Pons (tissue), 1 donor: ENCODE measurements around the gene OGFR.

Experiments
- DNase-seq: peaks from one replicate; pipeline ENCODE4 v3.0.0-alpha.2; 2016; ENCODE audit warnings: low spot score

OGFR gene

GRCh38 chr20:62825986-62826645 is 21.5 kb downstream of the OGFR start:
- no peak for DNase-seq

DNA sequence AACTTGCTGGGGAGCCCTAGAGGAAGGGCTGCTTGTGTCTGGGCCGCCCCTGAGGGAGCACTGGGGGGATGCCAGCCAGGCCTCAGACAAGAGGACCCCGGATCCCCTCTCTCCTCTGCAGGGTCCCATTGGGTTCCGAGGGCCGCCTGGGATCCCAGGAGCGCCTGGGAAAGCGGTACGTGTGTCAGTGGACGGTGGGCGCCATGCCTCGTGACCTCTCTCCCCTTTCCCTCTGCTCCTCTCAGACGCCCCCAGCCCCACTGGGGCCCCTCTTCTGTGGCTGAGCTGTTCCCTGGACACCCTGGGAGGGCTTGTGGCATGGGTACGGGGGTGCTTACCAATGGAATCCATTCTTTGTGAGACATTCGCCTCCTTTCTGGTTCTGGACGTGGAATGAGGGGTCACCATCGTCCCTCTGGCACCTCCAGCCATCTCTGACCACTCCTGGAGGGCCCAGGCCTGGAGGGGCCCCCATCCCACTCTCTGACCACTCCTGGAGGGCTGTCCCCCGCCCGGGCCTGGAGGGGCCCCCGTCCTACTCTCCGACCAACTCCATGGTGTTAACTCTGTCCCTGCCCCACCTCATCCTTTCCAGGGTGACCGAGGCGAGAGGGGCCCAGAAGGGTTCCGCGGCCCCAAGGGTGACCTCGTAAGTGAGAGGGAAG is 22.1 kb downstream of the OGFR start:
- DNase-seq, result no peak

DNA sequence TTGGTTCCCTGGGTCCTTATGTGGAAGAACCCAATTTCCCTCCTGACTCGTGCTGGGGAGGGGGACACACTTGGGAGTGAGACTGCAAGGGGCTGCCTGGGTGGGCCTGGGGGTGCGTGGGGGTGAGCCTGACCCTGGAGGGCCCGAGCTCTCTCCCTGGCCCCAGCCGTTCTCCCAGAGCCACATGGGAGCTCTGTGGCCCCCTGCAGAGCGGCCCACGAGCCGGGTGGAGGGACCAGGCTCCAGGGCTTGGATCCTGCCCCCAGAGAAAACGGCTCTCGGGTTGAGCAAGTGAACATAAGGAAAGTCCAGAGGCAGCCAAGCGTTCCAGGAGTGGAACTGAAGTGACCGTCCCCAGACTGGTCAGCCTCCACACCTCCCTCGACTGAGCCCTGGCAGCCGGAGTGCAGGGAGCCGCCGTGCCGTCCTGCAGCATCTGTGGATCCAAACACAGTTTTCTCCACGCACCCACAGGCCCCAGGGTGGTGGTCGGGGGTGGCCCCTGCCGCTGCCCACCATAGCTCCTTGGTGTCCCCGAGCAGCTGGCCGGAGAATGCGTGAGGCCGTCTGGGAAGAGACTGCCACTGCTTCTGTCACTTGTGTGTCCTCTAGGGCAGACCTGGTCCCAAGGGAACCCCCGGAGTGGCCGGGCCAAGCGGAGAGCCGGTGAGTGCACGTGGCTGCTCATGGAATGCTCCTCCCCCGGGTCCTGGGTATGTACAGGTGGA is 22.8 kb downstream of the OGFR start:
- no peak for DNase-seq

- DNase-seq, result no peak
These were observed 23.4 kb downstream of the OGFR start for GRCh38 chr20:62828051-62828450.

DNA sequence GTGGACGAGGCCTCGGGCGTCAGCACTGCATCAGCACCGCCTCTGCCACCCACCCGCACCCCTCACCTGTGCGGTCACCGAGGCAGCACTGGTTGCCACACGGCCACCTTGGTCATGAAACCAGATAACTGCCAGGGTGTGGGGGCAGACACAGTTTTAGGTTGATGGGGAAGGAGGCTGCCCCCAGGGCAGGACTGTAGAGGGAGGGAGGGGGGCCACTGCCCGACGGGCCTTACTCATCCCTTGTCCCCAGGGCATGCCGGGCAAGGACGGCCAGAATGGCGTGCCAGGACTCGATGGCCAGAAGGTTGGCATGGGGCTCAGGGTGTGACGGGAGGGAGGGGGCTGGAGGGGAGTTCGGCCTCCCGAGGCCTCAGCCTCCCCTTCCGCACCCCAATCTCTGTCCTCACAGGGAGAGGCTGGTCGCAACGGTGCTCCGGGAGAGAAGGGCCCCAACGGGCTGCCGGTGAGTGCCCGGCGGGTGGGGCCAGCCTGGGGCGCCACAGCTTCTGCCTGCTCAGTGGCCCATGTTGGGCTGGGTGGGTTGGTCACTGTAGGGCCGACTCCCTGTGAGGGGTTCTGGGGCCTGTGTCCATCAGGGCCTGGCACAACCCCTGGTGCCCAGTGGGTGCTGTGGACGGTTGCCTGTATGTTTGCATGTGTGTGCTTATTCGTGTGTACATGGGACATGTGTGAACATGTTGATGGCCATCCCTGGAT is 24.0 kb downstream of the OGFR start:
- no peak for DNase-seq

DNA sequence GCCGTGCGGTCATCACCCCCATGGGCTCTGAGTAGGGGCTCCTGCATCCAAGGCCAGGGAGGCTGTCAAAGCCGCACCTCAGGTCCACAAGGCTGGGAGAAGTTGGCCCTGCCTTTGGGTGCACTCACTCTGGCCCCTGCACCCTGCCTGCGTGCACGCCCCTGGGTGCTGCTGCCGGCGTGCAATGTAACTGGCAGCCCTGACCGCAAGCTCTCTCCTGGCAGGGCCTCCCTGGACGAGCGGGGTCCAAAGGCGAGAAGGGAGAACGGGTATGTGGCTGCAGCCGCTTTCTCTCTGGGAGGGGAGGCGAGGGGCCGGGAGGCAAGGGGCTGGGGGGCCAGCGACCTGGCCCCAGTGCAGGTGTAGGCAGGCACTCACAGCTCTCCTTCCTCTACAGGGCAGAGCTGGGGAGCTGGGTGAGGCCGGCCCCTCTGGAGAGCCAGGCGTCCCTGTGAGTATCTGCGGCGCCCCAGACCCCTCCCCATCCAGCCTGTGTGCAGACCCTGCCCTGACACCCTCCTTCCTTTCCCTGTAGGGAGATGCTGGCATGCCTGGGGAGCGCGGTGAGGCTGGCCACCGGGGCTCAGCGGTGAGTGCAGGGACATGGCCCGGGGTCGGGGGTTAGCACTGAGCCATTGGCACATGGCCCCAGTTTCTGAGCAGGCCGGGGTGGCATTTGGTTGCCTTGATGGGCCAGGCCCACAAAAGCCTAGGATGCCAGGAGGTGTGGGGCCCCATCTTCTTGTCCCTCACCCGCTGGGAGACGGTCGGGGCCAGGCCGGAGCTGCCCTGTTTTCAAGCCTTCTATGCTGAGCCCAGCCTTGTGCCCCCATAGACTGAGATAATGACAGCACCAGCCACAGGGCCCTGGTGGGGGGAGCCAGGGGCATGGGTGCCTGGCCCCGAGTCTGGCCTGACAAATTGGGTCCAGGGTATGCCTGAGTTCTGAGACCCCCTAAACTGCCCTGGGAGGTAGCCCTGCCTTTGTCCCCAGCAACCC is 24.9 kb downstream of the OGFR start:
- DNase-seq, result no peak

- DNase-seq, result no peak
These were observed 25.6 kb downstream of the OGFR start for GRCh38 chr20:62830251-62830650.

DNA sequence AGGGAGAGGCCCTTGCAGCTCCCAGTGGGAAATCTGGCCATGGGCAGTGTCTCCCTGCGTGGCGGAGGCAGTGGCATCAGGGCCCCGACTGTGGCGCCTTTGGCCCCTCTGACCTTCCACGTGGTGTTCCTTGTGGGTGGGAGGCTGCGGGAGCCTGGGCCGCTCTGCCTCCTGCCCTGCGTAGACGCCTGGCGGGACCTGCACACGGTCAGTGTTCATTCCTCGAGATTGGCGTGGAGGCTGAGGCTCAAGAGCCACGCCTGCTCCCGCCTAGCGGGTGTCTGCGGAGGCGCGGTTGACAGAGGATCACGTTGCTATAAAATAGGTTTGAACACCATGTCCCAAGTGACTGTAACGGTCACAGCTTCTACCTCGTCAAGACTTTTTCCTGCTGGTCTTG is 26.2 kb downstream of the OGFR start:
- no peak for DNase-seq

GRCh38 chr20:62831361-62831788 is 26.7 kb downstream of the OGFR start:
- DNase-seq, result no peak

- peak; percentile 24 for DNase-seq
These were observed 27.2 kb downstream of the OGFR start for GRCh38 chr20:62831854-62832211.

- DNase-seq, result no peak
These were observed 27.7 kb downstream of the OGFR start for GRCh38 chr20:62832212-62832922.

- no peak for DNase-seq
These were observed 28.3 kb downstream of the OGFR start for GRCh38 chr20:62832951-62833391.

DNA sequence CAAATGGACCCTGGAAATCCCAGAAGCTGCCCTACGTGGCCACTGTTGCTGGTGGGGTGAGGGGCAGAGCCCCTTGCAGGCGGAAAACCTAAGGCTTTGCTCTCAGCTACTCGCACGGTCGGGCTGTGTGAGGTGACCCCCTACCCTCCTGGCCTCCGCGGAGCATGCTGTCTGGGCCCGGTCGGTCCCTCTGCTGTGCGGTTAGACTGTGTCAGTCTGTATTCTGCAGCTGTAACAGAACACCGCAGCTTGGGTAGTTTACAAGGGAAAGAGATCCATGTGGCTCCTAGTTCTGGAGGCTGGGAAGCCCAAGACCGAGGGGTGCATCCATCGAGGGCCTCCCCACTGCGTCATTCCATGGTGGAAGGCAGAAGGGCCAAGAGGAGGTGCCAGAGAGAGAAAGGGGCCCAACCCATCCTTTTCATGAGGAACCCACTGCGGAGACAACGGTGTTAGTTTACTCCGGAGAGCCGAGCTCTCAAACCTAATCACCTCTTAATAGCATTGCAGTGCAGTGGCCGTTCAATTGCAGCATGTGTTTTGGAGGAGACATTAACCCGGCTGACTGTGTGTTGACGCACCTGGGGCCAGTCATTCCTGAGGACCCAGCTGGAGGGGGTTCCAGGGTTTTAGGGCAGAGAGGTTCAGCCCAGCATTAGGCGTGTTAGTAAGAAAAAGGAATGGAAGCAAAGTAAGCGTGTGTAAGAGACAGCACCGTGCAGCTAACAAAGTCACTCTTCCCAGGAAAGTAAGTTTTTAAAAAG is 30.5 kb downstream of the OGFR start:
- no peak for DNase-seq

DNA sequence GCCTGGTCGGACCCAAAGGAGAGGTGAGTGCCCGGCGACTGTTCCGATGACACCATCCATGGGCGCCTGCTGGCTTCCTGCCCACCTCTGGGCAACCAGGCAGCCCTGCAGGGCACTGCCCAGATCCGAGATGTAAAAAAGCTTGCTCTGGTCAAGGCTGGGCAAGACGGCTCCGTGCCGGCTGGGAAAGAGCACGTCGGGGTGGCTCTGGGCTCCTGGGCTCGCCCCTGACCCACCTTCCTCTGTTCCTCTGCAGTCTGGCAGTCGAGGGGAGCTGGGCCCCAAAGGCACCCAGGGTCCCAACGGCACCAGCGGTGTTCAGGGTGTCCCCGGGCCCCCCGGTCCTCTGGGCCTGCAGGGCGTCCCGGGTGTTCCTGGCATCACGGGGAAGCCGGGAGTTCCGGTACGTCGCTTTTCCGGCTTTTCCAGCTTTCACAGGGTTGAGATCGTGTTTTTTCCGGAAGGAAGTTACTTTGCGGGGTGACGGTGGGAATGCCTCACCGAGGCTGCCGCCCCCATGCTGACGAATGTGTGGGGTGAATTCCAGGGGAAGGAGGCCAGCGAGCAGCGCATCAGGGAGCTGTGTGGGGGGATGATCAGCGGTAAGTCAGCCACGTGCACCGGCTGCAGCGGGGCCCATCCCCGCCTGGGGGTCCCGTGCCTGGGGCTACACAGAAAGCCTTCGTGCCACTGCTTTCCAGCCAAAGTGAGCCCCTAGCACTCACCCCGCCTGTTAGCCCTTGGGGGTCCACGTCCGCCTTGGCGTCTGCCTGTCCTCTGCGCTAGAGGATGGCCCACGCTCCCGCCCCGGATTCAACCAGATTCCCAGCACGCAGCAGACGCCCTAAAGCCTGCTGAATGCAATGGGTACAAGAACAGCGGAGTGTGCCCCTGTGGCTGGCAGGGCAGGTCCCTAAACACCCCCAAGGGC is 31.6 kb downstream of the OGFR start:
- DNase-seq, result no peak

GRCh38 chr20:62836967-62837490 is 32.4 kb downstream of the OGFR start:
- DNase-seq, result no peak

DNA sequence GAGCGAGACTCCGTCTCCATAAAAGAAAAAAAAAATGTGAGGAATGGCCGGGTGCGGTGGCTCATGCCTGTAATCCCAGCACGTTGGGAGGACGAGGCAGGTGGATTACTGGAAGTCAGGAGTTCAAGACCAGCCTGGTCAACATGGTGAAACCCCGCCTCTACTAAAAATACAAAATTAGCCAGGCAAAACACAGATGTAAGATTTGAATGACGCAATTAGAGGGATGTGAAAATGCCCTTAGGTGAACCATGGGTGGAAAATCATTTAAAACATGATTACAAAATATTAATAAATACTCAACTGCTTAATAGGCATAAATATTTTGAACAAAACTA is 33.1 kb downstream of the OGFR start:
- DNase-seq, result no peak

- DNase-seq, result no peak
These were observed 33.7 kb downstream of the OGFR start for GRCh38 chr20:62838128-62838891.

DNA sequence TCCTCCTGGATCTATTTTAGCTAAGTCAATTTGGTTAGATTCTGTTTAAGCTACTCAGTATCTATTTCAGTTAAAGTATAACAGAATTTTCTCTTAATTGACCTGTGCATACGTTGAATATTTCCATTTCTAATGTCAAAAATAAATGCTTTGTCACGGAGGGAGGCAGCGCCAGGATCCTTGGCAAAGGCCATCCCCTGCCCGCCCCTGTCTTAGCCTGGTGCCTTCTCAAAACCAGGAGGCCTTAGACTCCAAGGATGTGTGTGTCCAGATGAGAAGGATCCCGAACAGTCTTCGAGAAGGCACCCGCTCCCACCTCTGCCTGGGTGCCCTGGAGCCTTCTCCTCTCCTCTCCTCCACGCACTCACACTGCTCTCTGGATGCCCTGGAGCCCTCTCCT is 34.6 kb downstream of the OGFR start:
- DNase-seq, result no peak
